K562 (cell line): ENCODE results near the gene ARID3A. TPM values are rescaled to one million over a fixed set of nuclear protein-coding genes. Genes with fewer than 3 reads are reported as not detected.

ENCODE experiments used
- ATF7 ChIP-seq: fragments of 450-650 bp; IDR thresholded peaks from 2 replicates; pipeline ENCODE4 v1.7.1; 2014; ENCODE audit warnings: mild to moderate bottlenecking, moderate library complexity
- CREB1 ChIP-seq, 2 experiments: sonication (generic) in 1 of 2; formaldehyde crosslinking in 1 of 2; IDR thresholded peaks; 2 replicates each; pipeline versions ENCODE4 v1.6.1 to v1.8.0; 2012 to 2022; ENCODE audit warnings: inconsistent platforms in 1 of 2, mild to moderate bottlenecking in 1 of 2, missing genetic modification reagents in 1 of 2, moderate library complexity in 1 of 2
- CTBP1 ChIP-seq: fragments of 450-650 bp; IDR thresholded peaks from 2 replicates; pipeline ENCODE4 v1.6.1; 2016; ENCODE audit warnings: borderline replicate concordance
- GTF2E2 ChIP-seq: fragments of 200-800 bp; sonication (Bioruptor generic); IDR thresholded peaks from 2 replicates; pipeline ENCODE4 v1.6.1; 2016; ENCODE audit warnings: missing genetic modification characterization, missing compliant biosample characterization
- NCOR1 ChIP-seq: fragments of 450-650 bp; IDR thresholded peaks from 2 replicates; pipeline ENCODE4 v1.6.1; 2016; ENCODE audit warnings: mild to moderate bottlenecking, moderate library complexity
- SMAD4 ChIP-seq: fragments of 250-450 bp; sonication (Bioruptor Pico); conservative IDR thresholded peaks from 2 replicates; pipeline ENCODE4 v1.8.0; 2021; ENCODE audit warnings: inconsistent platforms, mild to moderate bottlenecking, moderate library complexity
- SMARCA4 ChIP-seq: fragments of 450-650 bp; IDR thresholded peaks from 2 replicates; pipeline ENCODE4 v1.6.1; 2016
- TEAD4 ChIP-seq, 2 experiments: sonication (generic) in 1 of 2; formaldehyde crosslinking in 1 of 2; IDR thresholded peaks; 2 replicates each; pipeline versions ENCODE4 v1.6.1 to v1.8.0; 2012 to 2022; ENCODE audit warnings: borderline replicate concordance in 1 of 2, inconsistent platforms in 1 of 2, low read length in 1 of 2, mild to moderate bottlenecking in 1 of 2, missing genetic modification reagents in 1 of 2
- ZNF134 ChIP-seq: fragments of 250-450 bp; sonication (Bioruptor Pico); conservative IDR thresholded peaks from 2 replicates; pipeline ENCODE4 v1.4.0; 2020
- ZNF197 ChIP-seq: fragments of 200-800 bp; sonication (Bioruptor generic); IDR thresholded peaks from 2 replicates; pipeline ENCODE4 v1.6.1; 2016; ENCODE audit warnings: low read depth, missing genetic modification characterization, missing compliant biosample characterization
- ZNF589 ChIP-seq: fragments of 200-800 bp; sonication (Bioruptor generic); IDR thresholded peaks from 2 replicates; pipeline ENCODE4 v1.6.1; 2016; ENCODE audit warnings: low read depth, missing genetic modification characterization, missing compliant biosample characterization
- polyA plus RNA-seq, 8 experiments: library from polyadenylated mRNA; depleted of rRNA in 4 of 8; stranded (reverse) in 5 of 8; unstranded in 3 of 8; fragments of >200 nt; fragmentation: Nextera tagmentation in 2 of 8; fragmentation: Illumina TruSeq in 1 of 8; extraction: Ambion mirVana in 2 of 8; extraction: Trizol in 1 of 8; gene quantifications; 2 replicates each; pipeline versions ENCODE4 v1.2.1 to v1.2.3, GENCODE V29; 2011 to 2014; ENCODE audit warnings: inconsistent platforms in 1 of 8, missing spikeins in 1 of 8
- total RNA-seq, 7 experiments: library from RNA; depleted of rRNA in 6 of 7; stranded (reverse); fragments of >200 nt in 6 of 7; fragmentation: Illumina TruSeq in 2 of 7; extraction: Trizol in 2 of 7; gene quantifications; 2 replicates each; pipeline versions ENCODE4 v1.2.1 to v1.2.3, GENCODE V29; 2011 to 2021; ENCODE audit warnings: low replicate concordance in 1 of 7
- TF ChIP-seq, protein P1 (sequence below): fragments of 450-650 bp; IDR thresholded peaks from 2 replicates; pipeline ENCODE4 v1.6.1; 2017; ENCODE audit warnings: antibody characterized with exemption, mild to moderate bottlenecking
- TF ChIP-seq, protein P2 (sequence below): fragments of 450-650 bp; formaldehyde crosslinking; IDR thresholded peaks from 2 replicates; pipeline ENCODE4 v1.4.0; 2022; ENCODE audit warnings: mild to moderate bottlenecking, moderate library complexity
- TF ChIP-seq, protein P3 (sequence below), 3 experiments: fragments of 200-800 bp in 1 of 3; sonication (Bioruptor generic) in 1 of 3; sonication (generic) in 1 of 3; formaldehyde crosslinking in 1 of 3; IDR thresholded peaks; 2 replicates each; pipeline versions ENCODE4 v1.6.1 to v1.8.0; 2016 to 2022; ENCODE audit warnings: mild to moderate bottlenecking in 2 of 3, missing compliant biosample characterization in 2 of 3, missing genetic modification characterization in 2 of 3, missing genetic modification reagents in 1 of 3
- TF ChIP-seq, protein P4 (sequence below): fragments of 200-800 bp; sonication (Bioruptor generic); IDR thresholded peaks from 2 replicates; pipeline ENCODE4 v1.6.1; 2017; ENCODE audit warnings: missing genetic modification characterization, missing compliant biosample characterization
- TF ChIP-seq, protein P5 (sequence below): fragments of 450-650 bp; formaldehyde crosslinking; IDR thresholded peaks from 2 replicates; pipeline ENCODE4 v1.4.0; 2020; ENCODE audit warnings: mild to moderate bottlenecking, moderate library complexity

ARID3A gene
- total and polyA plus RNA-seq, 9 of the 15 experiments (the other 6 are each of a cell fraction or from before 2014, with no cell fraction given) = 1.4 to 118 (median 31.2) TPM

DNA sequence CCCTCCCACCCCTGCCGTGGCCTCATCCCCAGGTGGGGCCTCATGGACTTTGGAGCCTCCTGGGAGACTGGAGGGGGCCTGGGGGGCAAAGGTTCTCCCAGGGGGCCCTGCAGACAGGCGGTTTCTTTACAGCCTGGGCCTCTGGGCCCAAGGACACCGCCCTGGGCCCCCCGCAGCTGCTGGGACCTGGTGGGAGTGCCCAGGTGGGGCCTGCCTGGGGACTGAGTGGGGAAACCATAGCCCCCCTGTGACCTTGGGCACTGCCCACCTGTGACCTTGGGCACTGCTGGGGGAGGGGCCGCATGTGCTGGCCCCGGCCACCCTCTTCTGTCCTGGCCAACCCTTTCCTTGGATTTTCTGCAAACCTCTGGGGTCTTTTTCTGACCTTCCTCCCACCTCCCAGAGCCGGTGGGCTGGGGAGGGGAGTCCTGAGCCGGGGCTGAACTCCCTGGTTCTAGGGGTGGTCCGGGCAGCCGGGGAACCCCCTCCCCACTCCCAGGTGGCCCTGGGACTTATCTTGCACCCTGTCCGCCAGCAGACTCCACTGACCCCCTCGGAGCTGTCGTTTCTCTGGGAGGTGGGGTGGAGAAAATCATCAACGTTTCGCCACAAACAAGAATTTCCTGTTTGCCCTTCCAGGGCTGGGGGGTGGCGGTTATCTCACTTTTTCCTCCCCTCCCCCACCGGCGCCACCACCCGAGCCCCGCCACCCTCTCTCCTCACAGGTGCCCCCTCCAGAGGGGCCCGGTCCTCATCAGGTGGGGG lies 27.0 kb downstream of the ARID3A start (continued):
- TF ChIP-seq, protein P1, sequence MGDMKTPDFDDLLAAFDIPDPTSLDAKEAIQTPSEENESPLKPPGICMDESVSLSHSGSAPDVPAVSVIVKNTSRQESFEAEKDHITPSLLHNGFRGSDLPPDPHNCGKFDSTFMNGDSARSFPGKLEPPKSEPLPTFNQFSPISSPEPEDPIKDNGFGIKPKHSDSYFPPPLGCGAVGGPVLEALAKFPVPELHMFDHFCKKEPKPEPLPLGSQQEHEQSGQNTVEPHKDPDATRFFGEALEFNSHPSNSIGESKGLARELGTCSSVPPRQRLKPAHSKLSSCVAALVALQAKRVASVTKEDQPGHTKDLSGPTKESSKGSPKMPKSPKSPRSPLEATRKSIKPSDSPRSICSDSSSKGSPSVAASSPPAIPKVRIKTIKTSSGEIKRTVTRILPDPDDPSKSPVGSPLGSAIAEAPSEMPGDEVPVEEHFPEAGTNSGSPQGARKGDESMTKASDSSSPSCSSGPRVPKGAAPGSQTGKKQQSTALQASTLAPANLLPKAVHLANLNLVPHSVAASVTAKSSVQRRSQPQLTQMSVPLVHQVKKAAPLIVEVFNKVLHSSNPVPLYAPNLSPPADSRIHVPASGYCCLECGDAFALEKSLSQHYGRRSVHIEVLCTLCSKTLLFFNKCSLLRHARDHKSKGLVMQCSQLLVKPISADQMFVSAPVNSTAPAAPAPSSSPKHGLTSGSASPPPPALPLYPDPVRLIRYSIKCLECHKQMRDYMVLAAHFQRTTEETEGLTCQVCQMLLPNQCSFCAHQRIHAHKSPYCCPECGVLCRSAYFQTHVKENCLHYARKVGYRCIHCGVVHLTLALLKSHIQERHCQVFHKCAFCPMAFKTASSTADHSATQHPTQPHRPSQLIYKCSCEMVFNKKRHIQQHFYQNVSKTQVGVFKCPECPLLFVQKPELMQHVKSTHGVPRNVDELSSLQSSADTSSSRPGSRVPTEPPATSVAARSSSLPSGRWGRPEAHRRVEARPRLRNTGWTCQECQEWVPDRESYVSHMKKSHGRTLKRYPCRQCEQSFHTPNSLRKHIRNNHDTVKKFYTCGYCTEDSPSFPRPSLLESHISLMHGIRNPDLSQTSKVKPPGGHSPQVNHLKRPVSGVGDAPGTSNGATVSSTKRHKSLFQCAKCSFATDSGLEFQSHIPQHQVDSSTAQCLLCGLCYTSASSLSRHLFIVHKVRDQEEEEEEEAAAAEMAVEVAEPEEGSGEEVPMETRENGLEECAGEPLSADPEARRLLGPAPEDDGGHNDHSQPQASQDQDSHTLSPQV = peak; percentile 57; the same call in 1 of the 2 replicates
- peak; percentile 57; the same call in 1 of the 2 replicates for TF ChIP-seq SMAD4 (CRISPR knock-in tag)
- TF ChIP-seq, protein P2, sequence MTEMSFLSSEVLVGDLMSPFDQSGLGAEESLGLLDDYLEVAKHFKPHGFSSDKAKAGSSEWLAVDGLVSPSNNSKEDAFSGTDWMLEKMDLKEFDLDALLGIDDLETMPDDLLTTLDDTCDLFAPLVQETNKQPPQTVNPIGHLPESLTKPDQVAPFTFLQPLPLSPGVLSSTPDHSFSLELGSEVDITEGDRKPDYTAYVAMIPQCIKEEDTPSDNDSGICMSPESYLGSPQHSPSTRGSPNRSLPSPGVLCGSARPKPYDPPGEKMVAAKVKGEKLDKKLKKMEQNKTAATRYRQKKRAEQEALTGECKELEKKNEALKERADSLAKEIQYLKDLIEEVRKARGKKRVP = peak; percentile 4; the same call in 1 of the 2 replicates
- TF ChIP-seq, protein P3, sequence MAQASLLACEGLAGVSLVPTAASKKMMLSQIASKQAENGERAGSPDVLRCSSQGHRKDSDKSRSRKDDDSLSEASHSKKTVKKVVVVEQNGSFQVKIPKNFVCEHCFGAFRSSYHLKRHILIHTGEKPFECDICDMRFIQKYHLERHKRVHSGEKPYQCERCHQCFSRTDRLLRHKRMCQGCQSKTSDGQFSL (CRISPR knock-in tag; IDR thresholded peaks at IDR 0.05) = peak; percentile 73; the same call in 1 of the 2 replicates
- TF ChIP-seq, protein P3 (tag; IDR thresholded peaks at IDR 0.05) = peak in 1 of 2 experiments; percentile 73; a peak in 1 of 4 replicates
- 0 out of 2 replicates have a peak, but pooled peaks have one; percentile 12 for TF ChIP-seq SMARCA4
- TF ChIP-seq, protein P4, sequence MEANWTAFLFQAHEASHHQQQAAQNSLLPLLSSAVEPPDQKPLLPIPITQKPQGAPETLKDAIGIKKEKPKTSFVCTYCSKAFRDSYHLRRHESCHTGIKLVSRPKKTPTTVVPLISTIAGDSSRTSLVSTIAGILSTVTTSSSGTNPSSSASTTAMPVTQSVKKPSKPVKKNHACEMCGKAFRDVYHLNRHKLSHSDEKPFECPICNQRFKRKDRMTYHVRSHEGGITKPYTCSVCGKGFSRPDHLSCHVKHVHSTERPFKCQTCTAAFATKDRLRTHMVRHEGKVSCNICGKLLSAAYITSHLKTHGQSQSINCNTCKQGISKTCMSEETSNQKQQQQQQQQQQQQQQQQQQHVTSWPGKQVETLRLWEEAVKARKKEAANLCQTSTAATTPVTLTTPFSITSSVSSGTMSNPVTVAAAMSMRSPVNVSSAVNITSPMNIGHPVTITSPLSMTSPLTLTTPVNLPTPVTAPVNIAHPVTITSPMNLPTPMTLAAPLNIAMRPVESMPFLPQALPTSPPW (CRISPR knock-in tag) = peak; percentile 94; the same call in 1 of the 2 replicates
- no peak for TF ChIP-seq ATF7
- no peak for TF ChIP-seq CREB1 (IDR thresholded peaks at IDR 0.05)
- TF ChIP-seq CREB1 (CRISPR knock-in tag; IDR thresholded peaks at IDR 0.05) = no peak
- no peak; the same call in 1 of the 2 replicates for TF ChIP-seq ZNF134 (CRISPR knock-in tag)
- TF ChIP-seq, protein P5, sequence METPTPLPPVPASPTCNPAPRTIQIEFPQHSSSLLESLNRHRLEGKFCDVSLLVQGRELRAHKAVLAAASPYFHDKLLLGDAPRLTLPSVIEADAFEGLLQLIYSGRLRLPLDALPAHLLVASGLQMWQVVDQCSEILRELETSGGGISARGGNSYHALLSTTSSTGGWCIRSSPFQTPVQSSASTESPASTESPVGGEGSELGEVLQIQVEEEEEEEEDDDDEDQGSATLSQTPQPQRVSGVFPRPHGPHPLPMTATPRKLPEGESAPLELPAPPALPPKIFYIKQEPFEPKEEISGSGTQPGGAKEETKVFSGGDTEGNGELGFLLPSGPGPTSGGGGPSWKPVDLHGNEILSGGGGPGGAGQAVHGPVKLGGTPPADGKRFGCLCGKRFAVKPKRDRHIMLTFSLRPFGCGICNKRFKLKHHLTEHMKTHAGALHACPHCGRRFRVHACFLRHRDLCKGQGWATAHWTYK (CRISPR knock-in tag) = 0 out of 2 replicates have a peak, but pooled peaks have one; percentile 58
- no peak for TF ChIP-seq ZNF197 (CRISPR knock-in tag)
- peak; percentile 6; the same call in 1 of the 2 replicates for TF ChIP-seq ZNF589 (CRISPR knock-in tag)
- TF ChIP-seq GTF2E2 (tag) = no peak
- peak; percentile 32; the same call in 1 of the 2 replicates for TF ChIP-seq NCOR1
- peak; percentile 12; the same call in 1 of the 2 replicates for TF ChIP-seq CTBP1
- peak; percentile 19; the same call in 1 of the 2 replicates for TF ChIP-seq TEAD4 (IDR thresholded peaks at IDR 0.05; ENCODE audit: low read length)
- TF ChIP-seq TEAD4 (CRISPR knock-in tag; IDR thresholded peaks at IDR 0.05; ENCODE audit: borderline replicate concordance) = no peak
